ENCODE measurements around the gene UBE2J2. TPM values are rescaled to one million over a fixed set of nuclear protein-coding genes. Genes with fewer than 3 reads are reported as not detected.

UBE2J2 gene
- total and polyA plus RNA-seq, 2 experiments from 2014 or later: 47.1 to 70.2 TPM

DNA sequence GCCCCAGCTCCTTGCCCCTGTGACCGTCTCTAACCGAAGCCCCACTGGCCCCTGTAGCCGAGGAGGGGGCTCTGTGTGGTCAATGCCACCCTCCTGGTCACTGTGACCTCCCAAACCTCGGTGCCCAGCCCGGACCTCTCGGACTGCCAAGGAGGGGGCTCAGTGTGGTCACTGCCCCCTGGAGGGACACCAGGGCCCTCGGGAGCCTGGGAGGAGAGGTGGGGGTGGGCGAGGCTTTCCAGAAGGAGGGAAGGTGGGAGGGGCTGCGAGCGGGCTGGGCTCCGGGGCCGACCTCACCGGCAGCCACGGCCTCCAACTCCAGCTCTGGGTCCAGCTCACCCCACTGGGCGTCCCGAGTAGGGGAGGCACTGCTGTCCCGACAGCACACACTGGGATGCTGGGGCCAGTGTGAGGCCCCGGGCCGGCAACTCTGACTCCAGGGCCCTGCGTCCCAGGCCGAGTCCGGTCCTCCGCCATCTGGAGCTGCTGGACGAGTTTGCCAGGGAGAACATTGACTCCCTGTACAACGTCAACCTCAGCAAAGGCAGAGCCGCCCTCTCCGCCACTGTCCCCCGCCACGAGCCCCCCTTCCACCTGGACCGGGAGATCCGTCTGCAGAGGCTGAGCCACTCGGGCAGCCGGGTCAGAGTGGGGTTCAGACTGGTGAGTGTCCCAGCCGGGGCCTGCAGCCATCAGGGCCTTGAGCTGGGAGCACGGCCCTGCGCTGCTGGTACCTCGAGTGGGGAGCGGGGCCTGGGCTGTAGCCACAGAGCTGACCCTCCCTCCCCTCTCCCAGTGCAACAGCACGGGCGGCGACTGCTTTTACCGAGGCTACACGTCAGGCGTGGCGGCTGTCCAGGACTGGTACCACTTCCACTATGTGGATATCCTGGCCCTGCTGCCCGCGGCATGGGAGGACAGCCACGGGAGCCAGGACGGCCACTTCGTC lies 12.9 kb upstream of the UBE2J2 start:
- Histone ChIP-seq H3K36me3 (ENCODE audit: insufficient read depth) (no peaks in the 10 kb centered on the region), H3K4me2 (no peak overlapping the region), H3K4me3 (no peak overlapping the region), H3K9me2 (ENCODE audit: insufficient read depth) (no peaks in the 10 kb centered on the region), H4K20me1 (replicated peaks; ENCODE audit: insufficient read depth) (no peaks in the 10 kb centered on the region), H3K27me3 (ENCODE audit: insufficient read depth) (no peaks in the 10 kb centered on the region), H3K27ac (ENCODE audit: low read depth) (no peak overlapping the region), H3K4me1 (ENCODE audit: insufficient read depth) (no peaks in the 10 kb centered on the region), H3F3A (replicated peaks; ENCODE audit: low read depth) (no peaks in the 10 kb centered on the region), H3K79me2 (replicated peaks; ENCODE audit: insufficient read depth) (no peaks in the 10 kb centered on the region), H2AFZ (no peak overlapping the region)
- ATAC-seq: no peak
- Mint-ChIP-seq H3K27ac (no peak overlapping the region), H3K36me3 (ENCODE audit: low read depth) (no peaks in the 10 kb centered on the region), H3K27me3 (ENCODE audit: insufficient read depth, low read depth, poor library complexity) (peaks cover 10% of the 10 kb centered on the region), H3K4me3 (no peak overlapping the region), H3K4me1 (no peaks in the 10 kb centered on the region; the same call in 2 of the 3 replicates), H3K9me3 (peaks cover 3% of the 10 kb centered on the region; the same call in 2 of the 3 replicates)
- TF ChIP-seq NANOG (IDR thresholded peaks at IDR 0.05; ENCODE audit: borderline replicate concordance): no peak
- TF ChIP-seq, protein P1, sequence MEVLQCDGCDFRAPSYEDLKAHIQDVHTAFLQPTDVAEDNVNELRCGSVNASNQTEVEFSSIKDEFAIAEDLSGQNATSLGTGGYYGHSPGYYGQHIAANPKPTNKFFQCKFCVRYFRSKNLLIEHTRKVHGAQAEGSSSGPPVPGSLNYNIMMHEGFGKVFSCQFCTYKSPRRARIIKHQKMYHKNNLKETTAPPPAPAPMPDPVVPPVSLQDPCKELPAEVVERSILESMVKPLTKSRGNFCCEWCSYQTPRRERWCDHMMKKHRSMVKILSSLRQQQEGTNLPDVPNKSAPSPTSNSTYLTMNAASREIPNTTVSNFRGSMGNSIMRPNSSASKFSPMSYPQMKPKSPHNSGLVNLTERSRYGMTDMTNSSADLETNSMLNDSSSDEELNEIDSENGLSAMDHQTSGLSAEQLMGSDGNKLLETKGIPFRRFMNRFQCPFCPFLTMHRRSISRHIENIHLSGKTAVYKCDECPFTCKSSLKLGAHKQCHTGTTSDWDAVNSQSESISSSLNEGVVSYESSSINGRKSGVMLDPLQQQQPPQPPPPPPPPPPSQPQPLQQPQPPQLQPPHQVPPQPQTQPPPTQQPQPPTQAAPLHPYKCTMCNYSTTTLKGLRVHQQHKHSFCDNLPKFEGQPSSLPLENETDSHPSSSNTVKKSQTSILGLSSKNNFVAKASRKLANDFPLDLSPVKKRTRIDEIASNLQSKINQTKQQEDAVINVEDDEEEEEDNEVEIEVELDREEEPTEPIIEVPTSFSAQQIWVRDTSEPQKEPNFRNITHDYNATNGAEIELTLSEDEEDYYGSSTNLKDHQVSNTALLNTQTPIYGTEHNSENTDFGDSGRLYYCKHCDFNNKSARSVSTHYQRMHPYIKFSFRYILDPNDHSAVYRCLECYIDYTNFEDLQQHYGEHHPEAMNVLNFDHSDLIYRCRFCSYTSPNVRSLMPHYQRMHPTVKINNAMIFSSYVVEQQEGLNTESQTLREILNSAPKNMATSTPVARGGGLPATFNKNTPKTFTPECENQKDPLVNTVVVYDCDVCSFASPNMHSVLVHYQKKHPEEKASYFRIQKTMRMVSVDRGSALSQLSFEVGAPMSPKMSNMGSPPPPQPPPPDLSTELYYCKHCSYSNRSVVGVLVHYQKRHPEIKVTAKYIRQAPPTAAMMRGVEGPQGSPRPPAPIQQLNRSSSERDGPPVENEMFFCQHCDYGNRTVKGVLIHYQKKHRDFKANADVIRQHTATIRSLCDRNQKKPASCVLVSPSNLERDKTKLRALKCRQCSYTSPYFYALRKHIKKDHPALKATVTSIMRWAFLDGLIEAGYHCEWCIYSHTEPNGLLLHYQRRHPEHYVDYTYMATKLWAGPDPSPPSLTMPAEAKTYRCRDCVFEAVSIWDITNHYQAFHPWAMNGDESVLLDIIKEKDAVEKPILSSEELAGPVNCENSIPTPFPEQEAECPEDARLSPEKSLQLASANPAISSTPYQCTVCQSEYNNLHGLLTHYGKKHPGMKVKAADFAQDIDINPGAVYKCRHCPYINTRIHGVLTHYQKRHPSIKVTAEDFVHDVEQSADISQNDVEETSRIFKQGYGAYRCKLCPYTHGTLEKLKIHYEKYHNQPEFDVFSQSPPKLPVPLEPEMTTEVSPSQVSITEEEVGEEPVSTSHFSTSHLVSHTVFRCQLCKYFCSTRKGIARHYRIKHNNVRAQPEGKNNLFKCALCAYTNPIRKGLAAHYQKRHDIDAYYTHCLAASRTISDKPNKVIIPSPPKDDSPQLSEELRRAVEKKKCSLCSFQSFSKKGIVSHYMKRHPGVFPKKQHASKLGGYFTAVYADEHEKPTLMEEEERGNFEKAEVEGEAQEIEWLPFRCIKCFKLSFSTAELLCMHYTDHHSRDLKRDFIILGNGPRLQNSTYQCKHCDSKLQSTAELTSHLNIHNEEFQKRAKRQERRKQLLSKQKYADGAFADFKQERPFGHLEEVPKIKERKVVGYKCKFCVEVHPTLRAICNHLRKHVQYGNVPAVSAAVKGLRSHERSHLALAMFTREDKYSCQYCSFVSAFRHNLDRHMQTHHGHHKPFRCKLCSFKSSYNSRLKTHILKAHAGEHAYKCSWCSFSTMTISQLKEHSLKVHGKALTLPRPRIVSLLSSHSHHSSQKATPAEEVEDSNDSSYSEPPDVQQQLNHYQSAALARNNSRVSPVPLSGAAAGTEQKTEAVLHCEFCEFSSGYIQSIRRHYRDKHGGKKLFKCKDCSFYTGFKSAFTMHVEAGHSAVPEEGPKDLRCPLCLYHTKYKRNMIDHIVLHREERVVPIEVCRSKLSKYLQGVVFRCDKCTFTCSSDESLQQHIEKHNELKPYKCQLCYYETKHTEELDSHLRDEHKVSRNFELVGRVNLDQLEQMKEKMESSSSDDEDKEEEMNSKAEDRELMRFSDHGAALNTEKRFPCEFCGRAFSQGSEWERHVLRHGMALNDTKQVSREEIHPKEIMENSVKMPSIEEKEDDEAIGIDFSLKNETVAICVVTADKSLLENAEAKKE (CRISPR knock-in tag; IDR thresholded peaks at IDR 0.05): no peak
- TF ChIP-seq JUNB (IDR thresholded peaks at IDR 0.05; ENCODE audit: unreplicated experiment): no peak
- no peak for TF ChIP-seq STAT1 (IDR thresholded peaks at IDR 0.05; ENCODE audit: unreplicated experiment)
- TF ChIP-seq, protein P2, sequence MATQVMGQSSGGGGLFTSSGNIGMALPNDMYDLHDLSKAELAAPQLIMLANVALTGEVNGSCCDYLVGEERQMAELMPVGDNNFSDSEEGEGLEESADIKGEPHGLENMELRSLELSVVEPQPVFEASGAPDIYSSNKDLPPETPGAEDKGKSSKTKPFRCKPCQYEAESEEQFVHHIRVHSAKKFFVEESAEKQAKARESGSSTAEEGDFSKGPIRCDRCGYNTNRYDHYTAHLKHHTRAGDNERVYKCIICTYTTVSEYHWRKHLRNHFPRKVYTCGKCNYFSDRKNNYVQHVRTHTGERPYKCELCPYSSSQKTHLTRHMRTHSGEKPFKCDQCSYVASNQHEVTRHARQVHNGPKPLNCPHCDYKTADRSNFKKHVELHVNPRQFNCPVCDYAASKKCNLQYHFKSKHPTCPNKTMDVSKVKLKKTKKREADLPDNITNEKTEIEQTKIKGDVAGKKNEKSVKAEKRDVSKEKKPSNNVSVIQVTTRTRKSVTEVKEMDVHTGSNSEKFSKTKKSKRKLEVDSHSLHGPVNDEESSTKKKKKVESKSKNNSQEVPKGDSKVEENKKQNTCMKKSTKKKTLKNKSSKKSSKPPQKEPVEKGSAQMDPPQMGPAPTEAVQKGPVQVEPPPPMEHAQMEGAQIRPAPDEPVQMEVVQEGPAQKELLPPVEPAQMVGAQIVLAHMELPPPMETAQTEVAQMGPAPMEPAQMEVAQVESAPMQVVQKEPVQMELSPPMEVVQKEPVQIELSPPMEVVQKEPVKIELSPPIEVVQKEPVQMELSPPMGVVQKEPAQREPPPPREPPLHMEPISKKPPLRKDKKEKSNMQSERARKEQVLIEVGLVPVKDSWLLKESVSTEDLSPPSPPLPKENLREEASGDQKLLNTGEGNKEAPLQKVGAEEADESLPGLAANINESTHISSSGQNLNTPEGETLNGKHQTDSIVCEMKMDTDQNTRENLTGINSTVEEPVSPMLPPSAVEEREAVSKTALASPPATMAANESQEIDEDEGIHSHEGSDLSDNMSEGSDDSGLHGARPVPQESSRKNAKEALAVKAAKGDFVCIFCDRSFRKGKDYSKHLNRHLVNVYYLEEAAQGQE (IDR thresholded peaks at IDR 0.05; ENCODE audit: unreplicated experiment): no peak
- no peak for TF ChIP-seq POLR2AphosphoS5 (IDR thresholded peaks at IDR 0.05; ENCODE audit: low read depth)
- TF ChIP-seq, protein P3, sequence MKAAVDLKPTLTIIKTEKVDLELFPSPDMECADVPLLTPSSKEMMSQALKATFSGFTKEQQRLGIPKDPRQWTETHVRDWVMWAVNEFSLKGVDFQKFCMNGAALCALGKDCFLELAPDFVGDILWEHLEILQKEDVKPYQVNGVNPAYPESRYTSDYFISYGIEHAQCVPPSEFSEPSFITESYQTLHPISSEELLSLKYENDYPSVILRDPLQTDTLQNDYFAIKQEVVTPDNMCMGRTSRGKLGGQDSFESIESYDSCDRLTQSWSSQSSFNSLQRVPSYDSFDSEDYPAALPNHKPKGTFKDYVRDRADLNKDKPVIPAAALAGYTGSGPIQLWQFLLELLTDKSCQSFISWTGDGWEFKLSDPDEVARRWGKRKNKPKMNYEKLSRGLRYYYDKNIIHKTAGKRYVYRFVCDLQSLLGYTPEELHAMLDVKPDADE (IDR thresholded peaks at IDR 0.05): no peak
- TF ChIP-seq, protein P4, sequence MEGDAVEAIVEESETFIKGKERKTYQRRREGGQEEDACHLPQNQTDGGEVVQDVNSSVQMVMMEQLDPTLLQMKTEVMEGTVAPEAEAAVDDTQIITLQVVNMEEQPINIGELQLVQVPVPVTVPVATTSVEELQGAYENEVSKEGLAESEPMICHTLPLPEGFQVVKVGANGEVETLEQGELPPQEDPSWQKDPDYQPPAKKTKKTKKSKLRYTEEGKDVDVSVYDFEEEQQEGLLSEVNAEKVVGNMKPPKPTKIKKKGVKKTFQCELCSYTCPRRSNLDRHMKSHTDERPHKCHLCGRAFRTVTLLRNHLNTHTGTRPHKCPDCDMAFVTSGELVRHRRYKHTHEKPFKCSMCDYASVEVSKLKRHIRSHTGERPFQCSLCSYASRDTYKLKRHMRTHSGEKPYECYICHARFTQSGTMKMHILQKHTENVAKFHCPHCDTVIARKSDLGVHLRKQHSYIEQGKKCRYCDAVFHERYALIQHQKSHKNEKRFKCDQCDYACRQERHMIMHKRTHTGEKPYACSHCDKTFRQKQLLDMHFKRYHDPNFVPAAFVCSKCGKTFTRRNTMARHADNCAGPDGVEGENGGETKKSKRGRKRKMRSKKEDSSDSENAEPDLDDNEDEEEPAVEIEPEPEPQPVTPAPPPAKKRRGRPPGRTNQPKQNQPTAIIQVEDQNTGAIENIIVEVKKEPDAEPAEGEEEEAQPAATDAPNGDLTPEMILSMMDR (conservative IDR thresholded peaks at IDR 0.05; ENCODE audit: low read depth in 2 of 2): no peak
- TF ChIP-seq ZNF331 (CRISPR knock-in tag; IDR thresholded peaks at IDR 0.05; ENCODE audit: low read depth): no peak
- TF ChIP-seq CREB1 (CRISPR knock-in tag; IDR thresholded peaks at IDR 0.05; ENCODE audit: low read depth): no peak
- TF ChIP-seq ZNF114 (CRISPR knock-in tag; IDR thresholded peaks at IDR 0.05): no peak
- no peak for TF ChIP-seq EZH2 (IDR thresholded peaks at IDR 0.05; ENCODE audit: low read depth, unreplicated experiment)
- DNase-seq (ENCODE audit: low spot score): no peak

Data from GM23338 (cell line).